ENCODE results near the gene HNRNPA1L2. TPM values are rescaled to one million over a fixed set of nuclear protein-coding genes. Genes with fewer than 3 reads are reported as not detected.

The HNRNPA1L2 gene
- total RNA-seq, 1 experiment from 2014 or later, result 6.2 TPM

GRCh38 chr13:52599848-52600603 is 42.2 kb upstream of the HNRNPA1L2 start:
- H3K79me2 ChIP-seq (ENCODE audit: insufficient read depth, low read length), result no peaks in the 10 kb centered on the region
- no peak overlapping the region for H2AFZ ChIP-seq (ENCODE audit: low read depth, low read length, poor library complexity, severe bottlenecking)
- DNase-seq (ENCODE audit: low read depth, low spot score) (no peak), ATAC-seq (no peak)
- no peak overlapping the region for H3K9ac ChIP-seq (ENCODE audit: low read length)
- ChIA-PET POLR2A (no interaction called here), RAD21 (ENCODE audit: low non-redundant PET in 1 of 2, low total read pairs in 2 of 2, uncharacterized antibody in 2 of 2, unreplicated experiment in 2 of 2) (no interaction called here), CTCF (no interaction called here)
- TF ChIP-seq ZNF274 (IDR thresholded peaks at IDR 0.05; ENCODE audit: low read depth, low read length), result no peak
- TF ChIP-seq SIN3A (IDR thresholded peaks at IDR 0.05; ENCODE audit: low read depth), result no peak
- no peak for TF ChIP-seq TCF7L2 (IDR thresholded peaks at IDR 0.05; ENCODE audit: borderline replicate concordance, extremely low read depth, insufficient read depth, insufficient read length)
- no peak for TF ChIP-seq RAD21 (IDR thresholded peaks at IDR 0.05; ENCODE audit: low read depth)
- no peak for TF ChIP-seq EZH2 (IDR thresholded peaks at IDR 0.05)
- no peak for TF ChIP-seq SRF (IDR thresholded peaks at IDR 0.05; ENCODE audit: low read depth)
- TF ChIP-seq, protein P1, sequence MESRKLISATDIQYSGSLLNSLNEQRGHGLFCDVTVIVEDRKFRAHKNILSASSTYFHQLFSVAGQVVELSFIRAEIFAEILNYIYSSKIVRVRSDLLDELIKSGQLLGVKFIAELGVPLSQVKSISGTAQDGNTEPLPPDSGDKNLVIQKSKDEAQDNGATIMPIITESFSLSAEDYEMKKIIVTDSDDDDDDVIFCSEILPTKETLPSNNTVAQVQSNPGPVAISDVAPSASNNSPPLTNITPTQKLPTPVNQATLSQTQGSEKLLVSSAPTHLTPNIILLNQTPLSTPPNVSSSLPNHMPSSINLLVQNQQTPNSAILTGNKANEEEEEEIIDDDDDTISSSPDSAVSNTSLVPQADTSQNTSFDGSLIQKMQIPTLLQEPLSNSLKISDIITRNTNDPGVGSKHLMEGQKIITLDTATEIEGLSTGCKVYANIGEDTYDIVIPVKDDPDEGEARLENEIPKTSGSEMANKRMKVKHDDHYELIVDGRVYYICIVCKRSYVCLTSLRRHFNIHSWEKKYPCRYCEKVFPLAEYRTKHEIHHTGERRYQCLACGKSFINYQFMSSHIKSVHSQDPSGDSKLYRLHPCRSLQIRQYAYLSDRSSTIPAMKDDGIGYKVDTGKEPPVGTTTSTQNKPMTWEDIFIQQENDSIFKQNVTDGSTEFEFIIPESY (IDR thresholded peaks at IDR 0.05; ENCODE audit: extremely low read depth, insufficient replicate concordance, low read length), result no peak
- TF ChIP-seq, protein P2, sequence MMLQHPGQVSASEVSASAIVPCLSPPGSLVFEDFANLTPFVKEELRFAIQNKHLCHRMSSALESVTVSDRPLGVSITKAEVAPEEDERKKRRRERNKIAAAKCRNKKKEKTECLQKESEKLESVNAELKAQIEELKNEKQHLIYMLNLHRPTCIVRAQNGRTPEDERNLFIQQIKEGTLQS (IDR thresholded peaks at IDR 0.05), result no peak
- no peak for TF ChIP-seq POLR2A (IDR thresholded peaks at IDR 0.05; ENCODE audit: borderline replicate concordance, extremely low read depth, insufficient read depth, insufficient read length)
- TF ChIP-seq POLR2AphosphoS5 (IDR thresholded peaks at IDR 0.05; ENCODE audit: low read depth, low read length), result no peak
- no peak for TF ChIP-seq MAX (IDR thresholded peaks at IDR 0.05)
- no peak for TF ChIP-seq CBX3 (IDR thresholded peaks at IDR 0.05; ENCODE audit: low read depth)
- no peak for TF ChIP-seq CEBPB (IDR thresholded peaks at IDR 0.05; ENCODE audit: low read depth)
- TF ChIP-seq, protein P3, sequence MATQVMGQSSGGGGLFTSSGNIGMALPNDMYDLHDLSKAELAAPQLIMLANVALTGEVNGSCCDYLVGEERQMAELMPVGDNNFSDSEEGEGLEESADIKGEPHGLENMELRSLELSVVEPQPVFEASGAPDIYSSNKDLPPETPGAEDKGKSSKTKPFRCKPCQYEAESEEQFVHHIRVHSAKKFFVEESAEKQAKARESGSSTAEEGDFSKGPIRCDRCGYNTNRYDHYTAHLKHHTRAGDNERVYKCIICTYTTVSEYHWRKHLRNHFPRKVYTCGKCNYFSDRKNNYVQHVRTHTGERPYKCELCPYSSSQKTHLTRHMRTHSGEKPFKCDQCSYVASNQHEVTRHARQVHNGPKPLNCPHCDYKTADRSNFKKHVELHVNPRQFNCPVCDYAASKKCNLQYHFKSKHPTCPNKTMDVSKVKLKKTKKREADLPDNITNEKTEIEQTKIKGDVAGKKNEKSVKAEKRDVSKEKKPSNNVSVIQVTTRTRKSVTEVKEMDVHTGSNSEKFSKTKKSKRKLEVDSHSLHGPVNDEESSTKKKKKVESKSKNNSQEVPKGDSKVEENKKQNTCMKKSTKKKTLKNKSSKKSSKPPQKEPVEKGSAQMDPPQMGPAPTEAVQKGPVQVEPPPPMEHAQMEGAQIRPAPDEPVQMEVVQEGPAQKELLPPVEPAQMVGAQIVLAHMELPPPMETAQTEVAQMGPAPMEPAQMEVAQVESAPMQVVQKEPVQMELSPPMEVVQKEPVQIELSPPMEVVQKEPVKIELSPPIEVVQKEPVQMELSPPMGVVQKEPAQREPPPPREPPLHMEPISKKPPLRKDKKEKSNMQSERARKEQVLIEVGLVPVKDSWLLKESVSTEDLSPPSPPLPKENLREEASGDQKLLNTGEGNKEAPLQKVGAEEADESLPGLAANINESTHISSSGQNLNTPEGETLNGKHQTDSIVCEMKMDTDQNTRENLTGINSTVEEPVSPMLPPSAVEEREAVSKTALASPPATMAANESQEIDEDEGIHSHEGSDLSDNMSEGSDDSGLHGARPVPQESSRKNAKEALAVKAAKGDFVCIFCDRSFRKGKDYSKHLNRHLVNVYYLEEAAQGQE (IDR thresholded peaks at IDR 0.05; ENCODE audit: low read depth), result no peak
- H3K4me2 ChIP-seq (ENCODE audit: low read length), result no peak overlapping the region
- H3K27me3 ChIP-seq (ENCODE audit: insufficient read depth, low read length), result no peaks in the 10 kb centered on the region
- H3K4me1 ChIP-seq (ENCODE audit: control insufficient read depth in 1 of 2, insufficient read depth in 2 of 2, low read length in 2 of 2), result no peaks in the 10 kb centered on the region
- no peaks in the 10 kb centered on the region for H3K9me2 ChIP-seq (ENCODE audit: insufficient read depth)
- H4K20me1 ChIP-seq (ENCODE audit: insufficient read depth), result no peaks in the 10 kb centered on the region
- no TSS peak for BruUV-seq (replicated peaks)
- H3K9me3 ChIP-seq (ENCODE audit: control insufficient read depth in 1 of 2, insufficient read depth in 1 of 2, low read depth in 1 of 2, low read length in 2 of 2), result no peaks in the 10 kb centered on the region
- no peak overlapping the region for H3K4me3 ChIP-seq (replicated peaks in 1 of 2; ENCODE audit: low read depth in 1 of 2, low read length in 2 of 2)
- intact Hi-C loops (cut with micrococcal nuclease), result no loop called here
- H3K27ac ChIP-seq (ENCODE audit: low read depth, low read length), result no peak overlapping the region
- no peaks in the 10 kb centered on the region for H3K36me3 ChIP-seq (ENCODE audit: control insufficient read depth in 1 of 2, insufficient read depth in 2 of 2, low read length in 2 of 2)

All from HCT116 (cell line).